Ureter (tissue), 1 donor: ENCODE data around the gene CAGE1. TPM values are rescaled to one million over a fixed set of nuclear protein-coding genes. Genes with fewer than 3 reads are reported as not detected.
"Not testable (repeated sequence)": the region's sequence is repeated elsewhere in the genome, so short reads cannot be mapped to it uniquely, and the experiment has no call there.

ENCODE experiments used
- DNase-seq: peaks from one replicate; pipeline ENCODE4 v3.0.0-alpha.2; 2020; ENCODE audit warnings: low spot score
- total RNA-seq: library from RNA; stranded (reverse); gene quantifications from one replicate; pipeline ENCODE4 v1.2.4, GENCODE V29; 2023
- donor health status: DM: yes; HTN: yes; CAD: no.

CAGE1 gene
- total RNA-seq, 1 donor from 2014 or later, result not detected

DNA sequence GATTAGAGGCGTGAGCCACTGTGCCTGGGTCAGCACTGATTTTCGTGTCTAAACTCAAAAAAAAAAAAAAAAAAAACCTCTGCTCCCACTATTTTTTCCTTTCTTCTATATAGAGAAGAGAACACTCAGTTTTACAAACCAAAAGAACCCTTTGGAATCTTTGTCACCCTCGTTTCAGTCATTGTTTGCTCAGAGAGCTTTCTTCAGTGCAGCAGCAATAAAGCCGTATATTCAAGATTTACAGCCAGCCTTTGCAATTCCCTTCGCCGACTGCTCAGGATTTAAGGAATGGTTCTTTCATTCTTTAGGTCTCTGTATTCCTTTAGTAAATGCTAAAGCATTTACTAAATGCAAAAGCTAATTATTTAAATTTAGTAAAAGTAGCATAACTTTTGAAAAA is 20.2 kb upstream of the CAGE1 start:
- DNase-seq, result no peak

DNA sequence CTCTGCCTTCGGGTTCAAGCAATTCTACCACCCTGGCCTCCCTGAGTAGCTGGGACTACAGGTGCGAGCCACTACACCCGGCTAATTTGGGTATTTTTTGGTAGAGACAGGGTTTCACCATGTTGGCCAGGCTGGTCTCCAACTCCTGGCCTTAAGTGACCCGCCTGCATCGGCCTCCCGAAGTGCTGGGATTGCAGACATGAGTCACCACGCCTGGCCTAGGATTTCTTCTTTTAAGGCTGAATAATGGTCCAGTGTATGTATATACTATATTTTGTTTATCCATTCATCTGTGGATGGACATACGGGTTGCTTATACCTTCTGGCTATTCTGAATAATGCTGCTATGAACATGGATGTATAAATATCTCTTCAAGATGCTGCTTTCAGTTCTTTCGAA is 17.2 kb upstream of the CAGE1 start:
- DNase-seq, result no peak

DNA sequence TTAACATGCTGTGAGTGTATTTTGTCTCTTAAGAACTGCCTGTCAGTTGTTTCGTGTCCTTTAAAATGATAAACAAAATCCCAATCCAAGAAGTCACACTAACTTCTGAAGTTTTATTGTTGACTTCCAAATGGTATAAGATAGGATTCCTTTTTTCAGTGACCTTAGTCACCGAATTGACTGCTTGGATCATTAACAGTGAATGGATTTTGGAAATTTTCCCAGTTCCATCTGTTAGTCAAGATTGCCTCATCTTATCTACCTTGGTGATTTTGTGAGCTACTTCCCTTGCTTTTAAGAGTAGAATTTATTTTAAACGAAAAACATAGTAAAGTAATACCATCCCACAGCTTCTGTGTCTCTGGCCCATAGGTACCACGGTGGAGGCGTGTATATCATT is 15.0 kb upstream of the CAGE1 start:
- no peak for DNase-seq

DNA sequence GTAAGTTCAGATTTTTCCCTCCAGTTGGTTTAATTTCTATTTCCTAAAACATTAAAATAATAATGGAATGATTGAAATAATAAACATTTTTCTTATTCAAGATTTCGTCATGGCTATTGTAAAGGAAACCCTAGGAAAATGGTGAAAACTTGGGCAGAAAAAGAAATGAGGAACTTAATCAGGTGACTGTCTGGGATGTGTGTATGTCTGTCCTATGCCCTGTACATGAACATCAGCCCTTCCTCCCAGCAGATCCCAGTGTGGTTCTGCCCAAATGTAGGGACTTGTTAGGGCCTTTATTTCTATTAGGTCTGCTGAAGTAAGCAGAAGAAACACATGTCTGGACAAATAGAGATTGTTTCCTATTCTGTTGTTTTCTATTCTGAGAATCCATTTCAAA is 13.2 kb upstream of the CAGE1 start:
- no peak for DNase-seq

DNA sequence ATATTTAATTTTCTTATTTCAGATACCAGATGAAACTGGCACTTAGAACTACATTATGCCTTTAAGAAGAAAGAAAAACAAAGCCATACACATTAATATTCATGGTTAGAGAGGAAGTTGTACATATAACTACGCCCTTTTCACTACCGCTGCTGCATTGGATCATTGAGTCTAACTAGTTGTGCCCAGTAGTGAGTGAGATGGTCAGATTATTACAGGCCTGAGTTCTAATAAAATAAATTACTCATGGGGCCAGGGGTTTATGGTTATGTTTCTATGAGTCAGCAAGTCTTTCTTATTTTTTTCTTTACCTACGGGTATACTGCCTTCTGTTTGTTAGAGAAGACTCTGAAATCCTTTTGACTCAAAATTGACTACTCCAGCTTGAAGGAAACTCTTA is 11.5 kb upstream of the CAGE1 start:
- DNase-seq, result no peak

DNA sequence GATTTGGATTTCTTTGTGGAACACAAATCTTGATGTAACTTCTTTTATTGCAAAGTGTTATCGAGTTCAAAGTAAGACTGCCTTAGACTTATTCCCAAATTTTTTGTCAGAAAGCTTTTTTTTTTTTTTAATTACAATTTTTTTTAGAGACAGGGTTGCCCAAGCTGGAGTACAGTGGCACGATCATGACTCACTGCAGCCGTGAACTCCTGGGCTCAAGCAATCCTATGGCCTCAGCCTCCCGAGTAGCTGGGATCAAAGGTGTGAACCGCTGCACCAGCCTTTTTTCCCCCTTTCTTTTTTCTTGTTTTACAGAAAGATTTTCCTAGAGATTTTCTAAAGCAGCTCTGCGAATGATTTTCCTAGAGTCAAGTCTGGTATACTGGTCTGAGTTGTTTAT is 2.9 kb upstream of the CAGE1 start:
- DNase-seq, result no peak

DNA sequence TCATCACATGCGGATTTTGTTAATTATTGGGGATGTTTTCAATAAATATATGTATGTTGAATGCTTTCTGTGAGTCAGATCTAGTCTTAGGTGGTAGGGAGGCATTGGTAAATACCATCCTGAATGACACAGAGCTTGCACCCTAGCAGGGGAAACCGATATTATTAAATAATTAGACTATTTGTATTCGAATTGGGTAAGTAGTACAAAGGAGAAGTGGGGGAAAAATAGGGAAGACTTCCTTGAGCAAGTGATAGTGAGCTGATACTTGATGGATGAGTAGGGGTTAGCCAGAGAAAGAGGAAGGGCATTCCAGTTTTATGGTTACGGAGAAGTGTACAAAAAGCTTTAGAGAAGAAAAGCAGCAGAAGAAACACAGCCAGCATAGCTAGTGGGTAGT is 1.6 kb upstream of the CAGE1 start:
- DNase-seq, result no peak

DNA sequence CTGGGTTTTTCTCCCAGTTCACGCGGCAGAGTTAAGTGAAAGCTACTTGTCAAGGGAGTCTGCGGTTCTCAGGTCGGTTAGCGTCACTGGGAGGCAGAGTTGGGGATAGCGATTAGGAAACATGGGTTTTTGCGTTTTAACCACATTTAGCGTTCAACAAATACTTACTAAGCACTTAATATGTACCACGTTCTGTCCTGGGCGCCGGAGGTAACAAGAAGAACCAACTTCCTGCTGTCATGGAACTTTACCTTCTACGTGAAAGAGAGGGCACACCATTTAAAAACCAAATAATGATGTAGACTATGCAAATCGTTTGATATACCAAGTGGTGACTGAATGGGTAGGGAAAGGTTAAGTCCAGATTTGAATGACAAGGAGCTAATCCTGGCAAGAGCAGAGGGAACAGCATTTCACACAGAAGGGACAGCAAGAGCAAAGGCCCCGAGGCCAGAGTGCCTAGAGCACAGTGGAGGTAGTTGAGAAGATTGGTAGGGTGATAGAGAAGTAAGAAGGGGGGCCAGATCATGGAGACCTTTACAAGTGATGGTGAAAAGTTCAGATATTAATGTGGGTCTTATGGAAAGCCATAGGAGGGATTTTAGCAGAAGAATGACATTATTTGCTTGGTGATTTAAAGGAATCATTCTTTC is 810 bp upstream of the CAGE1 start:
- no peak for DNase-seq

DNA sequence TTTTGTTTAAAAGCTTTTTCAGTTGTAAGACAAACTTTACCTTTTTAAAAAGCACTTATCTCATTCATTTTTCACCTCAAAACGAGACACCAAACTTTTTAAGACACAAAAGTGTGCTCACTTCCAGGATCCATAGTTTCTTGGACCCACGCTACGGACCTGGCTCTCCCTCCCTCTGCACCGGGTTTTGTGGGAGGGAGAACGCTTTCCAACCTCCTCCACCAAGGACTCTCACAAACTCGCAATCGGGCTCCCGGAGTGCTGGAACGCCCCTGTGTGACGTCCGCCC is 436 bp downstream of the CAGE1 start:
- DNase-seq, result no peak

DNA sequence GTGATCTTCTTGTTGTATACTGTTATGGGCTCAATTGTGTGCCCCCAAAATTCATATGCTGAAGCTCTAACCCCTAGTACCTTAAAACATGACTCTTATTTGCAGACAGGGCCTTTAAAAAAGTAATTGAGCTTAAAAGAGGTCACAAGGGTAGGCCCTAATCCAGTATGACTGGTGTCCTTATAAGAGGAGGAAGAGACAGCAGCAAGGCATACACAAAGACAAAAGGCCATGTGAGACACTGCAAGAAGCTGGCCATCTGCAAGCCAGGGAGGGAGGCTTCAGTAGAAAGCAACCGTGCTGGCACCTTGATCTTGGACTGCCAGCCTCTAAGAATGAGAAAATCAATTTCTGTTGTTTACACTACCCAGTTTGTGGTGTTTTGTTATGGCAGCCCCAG is 8.4 kb downstream of the CAGE1 start:
- DNase-seq, result no peak

DNA sequence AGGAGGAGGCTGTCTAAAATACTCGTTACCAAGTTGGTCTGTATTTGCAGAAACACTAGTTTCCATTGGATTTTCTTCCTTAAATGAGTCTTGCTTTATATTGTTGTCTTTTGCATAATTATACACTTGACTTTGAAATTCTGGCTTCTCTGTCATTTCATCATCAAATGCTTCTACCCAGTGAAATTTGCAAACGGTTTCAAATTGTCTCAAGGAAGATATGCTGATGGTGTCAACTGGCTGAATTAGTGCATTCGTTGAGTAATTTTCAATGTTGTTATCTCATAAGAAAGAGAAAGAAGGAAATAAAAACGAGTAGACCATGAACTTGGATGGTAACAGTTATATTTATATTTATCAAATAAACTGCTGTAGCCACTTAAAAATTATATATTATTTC is 10.8 kb downstream of the CAGE1 start:
- no peak for DNase-seq

DNA sequence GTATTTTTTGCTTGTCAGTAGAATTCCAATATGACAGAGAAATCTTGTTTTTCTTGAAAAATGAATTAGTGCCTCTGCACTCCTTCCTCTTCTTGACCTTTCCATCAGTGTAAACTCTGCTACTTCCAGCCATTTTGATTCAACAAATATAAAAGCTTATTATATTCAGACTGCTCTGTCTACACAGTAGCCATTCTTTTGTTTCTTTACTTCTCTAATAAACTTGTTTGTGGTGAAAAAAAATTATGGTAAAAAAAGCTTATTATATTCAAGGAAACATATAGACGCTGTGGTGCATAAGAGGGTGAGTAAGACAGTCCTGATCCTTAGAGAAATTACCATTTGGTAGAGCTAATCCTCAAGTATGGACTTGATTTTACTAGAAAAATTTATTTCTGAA is 11.6 kb downstream of the CAGE1 start:
- DNase-seq, result no peak

DNA sequence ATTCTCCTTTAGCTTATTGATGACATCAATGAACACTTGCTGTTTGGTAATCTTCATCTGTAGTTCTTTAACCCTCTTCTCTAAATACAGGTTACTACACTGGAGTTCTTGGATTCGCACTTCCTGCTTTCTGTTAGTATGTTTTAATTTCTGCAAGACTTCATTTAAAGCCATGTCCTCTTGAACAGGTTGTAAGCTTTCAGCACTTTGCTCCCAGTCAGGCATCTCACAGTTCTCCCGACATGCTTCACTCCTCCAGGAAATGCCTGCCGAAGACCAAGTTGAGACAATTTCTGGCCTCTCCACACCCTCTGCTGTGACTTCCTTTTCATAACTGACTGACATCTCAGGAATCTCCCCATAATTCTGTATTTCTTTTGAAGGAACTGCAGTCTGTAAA is 15.8 kb downstream of the CAGE1 start:
- peak; percentile 44 for DNase-seq

DNA sequence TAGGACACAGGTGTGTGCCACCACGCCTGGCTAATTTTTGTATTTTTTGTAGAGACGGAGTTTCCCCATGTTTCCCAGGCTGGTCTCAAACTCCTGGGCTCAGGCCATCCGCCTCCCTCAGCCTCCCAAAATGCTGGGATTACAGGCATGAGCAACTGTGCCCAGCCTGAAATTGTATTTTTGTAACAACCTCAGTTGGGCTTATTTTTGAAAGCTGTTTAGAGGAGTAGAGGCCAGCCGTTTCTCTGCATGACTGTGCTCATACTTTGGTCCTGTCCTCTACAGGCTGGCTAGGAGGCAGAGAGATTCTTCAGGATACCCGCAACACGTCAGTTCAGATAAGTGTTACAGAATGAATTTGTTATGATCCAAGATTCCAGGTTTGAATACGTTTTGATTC is 22.1 kb downstream of the CAGE1 start:
- no peak for DNase-seq

DNA sequence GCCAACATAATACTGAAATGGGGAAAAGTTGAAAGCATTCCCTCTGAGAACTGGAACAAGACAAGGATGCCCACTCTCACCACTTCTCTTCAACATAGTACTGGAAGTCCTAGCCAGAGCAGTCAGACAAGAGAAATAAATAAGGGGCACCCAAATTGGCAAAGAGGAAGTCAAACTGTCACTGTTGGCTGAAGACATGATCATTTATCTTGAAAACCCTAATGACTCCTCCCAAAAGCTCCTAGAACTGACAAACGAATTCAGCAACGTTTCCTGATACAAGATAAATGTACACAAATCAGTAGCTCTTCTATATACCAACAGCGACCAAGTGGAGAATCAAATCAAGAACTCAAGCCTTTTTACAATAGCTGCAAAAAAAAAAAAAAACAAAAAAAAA is 37.6 kb downstream of the CAGE1 start:
- DNase-seq, result not testable (repeated sequence)

DNA sequence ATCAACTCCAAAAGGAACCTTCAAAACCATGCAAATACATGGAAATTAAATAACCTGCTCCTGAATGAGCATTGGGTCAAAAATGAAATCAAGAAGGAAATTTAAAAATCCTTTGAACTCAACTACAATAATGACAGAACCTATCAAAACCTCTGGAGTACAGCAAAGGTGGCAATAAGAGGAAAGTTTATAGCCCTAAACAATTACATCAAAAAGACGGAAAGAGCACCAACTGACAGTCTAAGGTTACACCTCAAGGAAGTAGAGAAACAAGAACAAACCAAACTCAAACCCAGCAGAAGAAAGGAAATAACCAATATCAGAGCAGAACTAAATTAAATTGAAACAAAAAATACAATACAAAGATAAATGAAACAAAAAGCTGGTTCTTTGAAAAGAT is 39.0 kb downstream of the CAGE1 start:
- DNase-seq, result not testable (repeated sequence)

DNA sequence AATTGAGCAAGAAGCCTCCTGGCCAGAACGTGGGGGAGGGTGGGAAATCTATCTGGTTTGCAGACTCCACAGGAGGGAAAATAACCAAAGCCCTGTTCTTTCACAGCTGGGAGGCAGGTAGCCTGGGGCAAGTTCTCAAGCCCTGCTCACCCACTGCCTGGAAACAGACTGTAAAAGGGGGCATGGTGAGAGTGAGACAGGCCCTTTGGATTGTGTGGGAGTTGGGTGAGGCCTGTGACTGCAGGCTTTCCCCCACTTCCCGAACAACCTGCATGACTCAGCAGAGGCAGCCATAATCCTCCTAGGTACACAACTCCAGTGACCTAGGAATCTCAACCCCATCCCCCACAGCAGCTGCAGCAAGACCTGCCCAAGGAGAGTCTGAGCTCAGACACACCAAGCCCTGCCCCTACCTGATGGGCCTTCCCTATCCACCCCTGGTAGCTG is 42.0 kb downstream of the CAGE1 start:
- not testable (repeated sequence) for DNase-seq

DNA sequence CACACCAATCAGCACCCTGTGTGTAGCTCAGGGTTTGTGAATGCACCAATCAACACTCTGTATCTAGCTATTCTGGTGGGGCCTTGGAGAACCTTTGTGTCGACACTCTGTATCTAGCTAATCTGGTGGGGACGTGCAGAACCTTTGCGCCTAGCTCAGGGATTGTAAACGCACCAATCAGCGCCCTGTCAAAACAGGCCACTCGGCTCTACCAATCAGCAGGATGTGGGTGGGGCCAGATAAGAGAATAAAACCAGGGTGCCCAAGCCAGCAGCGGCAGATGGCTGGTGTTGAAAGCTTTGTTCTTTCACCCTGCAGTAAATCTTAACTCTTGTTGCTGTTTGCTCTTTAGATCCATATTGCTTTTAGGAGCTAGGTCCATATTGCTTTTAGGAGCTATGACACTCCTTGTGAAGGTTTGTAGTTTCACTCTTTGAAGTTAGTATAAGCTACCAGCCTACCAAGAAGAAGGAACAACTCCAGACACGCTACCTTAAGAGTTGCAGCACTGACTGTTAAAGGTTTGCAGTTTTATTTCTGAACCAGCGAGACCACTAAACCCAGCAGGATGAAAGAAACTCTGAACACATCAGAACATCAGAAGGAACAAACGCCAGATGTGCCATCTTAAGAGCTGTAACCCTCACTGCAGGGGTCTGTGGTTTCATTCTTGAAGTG is 44.6 kb downstream of the CAGE1 start:
- not testable (repeated sequence) for DNase-seq

DNA sequence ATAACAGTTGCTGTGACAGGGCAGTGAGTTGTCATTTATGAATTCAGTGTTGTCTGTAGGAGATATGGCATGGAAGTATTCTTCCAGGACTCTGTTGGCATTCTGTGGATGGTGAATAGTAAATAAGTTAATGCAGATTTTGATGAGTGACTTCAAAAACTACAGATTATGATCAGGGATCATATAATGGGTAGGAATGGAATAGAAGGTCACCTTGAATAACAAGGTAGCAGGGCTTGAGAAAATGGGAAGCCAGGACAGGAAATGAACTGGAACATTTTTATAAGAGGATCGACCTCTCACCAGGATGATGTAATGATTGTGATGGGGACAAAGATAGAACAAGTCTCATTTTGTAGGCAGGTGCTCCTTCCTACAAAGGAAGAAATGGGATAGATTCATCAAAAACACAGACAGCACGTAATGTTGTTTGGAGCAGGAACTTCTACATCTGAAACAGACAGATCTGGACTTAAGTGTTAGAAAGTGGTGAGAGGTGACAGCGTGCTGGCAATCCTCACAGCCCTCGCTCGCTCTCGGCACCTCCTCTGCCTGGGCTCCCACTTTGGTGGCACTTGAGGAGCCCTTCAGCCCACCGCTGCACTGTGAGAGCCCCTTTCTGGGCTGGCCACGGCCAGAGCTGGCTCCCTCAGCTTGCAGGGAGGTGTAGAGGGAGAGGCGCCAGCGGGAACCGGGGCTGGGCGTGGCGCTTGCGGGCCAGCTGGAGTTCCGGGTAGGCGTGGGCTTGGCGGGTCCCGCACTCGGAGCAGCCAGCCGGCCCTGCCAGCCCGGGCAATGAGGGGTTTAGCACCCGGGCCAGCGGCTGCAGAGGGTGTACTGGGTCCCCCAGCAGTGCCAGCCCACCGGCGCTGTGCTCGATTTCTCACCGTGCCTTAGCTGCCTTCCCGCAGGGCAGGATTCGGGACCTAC is 45.7 kb downstream of the CAGE1 start:
- DNase-seq, result no peak

DNA sequence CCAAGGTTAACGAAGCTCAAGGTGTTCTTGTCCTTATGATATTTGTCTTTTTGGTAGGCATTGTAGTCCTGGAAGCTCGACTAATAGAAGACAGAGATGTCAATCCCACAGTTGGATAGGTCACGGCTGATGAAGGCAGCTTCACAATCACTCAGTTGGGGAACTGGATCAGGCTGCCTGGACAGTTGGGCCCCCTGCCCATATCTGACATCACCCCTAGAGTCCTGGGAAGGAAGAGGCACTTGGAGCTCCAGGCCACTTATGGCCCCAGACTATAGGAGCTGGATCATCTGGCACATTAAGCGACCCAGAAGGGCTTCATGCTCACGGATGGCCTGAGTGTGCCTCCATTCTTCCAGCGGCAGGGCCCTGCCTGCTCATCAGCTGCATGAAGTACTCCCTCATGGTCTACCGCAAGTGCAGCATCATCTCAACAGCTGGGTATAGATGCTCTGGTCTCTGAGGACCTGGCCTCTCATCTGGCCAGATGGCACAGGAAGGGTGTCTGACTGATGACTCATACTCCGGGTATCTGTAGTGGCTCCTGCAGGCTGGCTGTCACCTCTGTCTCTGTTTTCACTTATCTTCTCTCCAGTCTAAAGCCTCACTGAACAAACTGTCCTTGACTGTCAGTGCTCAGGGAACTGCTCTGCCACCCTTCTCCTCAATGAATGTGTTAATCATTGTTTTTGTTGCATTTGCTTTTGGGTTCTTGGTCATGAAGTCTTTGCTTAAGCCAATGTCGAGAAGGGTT is 47.4 kb downstream of the CAGE1 start:
- no peak for DNase-seq

DNA sequence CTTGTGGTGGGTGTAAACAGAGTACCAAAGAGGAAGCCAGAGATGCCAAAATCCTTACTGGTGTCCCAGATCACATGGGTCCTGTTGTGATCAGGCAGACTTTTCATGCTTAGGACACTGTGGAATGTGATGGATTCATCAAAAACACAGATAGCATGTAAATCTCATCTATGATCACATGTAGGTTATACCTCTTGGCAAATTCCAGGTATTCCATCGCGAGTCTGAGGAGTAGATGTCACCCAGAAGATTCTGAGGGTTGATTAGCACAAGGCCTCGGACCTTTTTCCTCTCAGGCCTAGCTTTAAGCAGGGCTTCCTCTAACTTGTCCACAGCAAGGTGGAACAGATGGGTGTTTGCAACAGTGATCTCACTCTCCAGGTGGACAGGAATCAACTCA is 48.3 kb downstream of the CAGE1 start:
- no peak for DNase-seq
